Keratinocyte (primary cell): ENCODE measurements around the gene SH3PXD2B. TPM values are rescaled to one million over a fixed set of nuclear protein-coding genes. Genes with fewer than 3 reads are reported as not detected.

Experiments used
- DNase-seq: peaks from one replicate; pipeline ENCODE4 v3.0.0-alpha.2; 2011; ENCODE audit warnings: low read depth, missing footprints, low spot score
- FAIRE-seq: peaks from 2 replicates; lab custom pipeline; 2011; peaks lifted over from hg19 to GRCh38; lab: Jason Lieb, UNC
- H2AFZ ChIP-seq: 2 replicates; pipeline ENCODE4 v1.6.0; 2012; ENCODE audit warnings: low read length, control low read depth, inconsistent platforms; ENCODE audit not compliant: control insufficient read depth
- H3K27ac ChIP-seq: 2 replicates; pipeline ENCODE4 v1.5.1; 2011; ENCODE audit warnings: low read length; ENCODE audit not compliant: control insufficient read depth, insufficient read depth
- H3K27me3 ChIP-seq: 3 replicates; pipeline ENCODE4 v1.6.0; 2011; ENCODE audit warnings: low read length; ENCODE audit not compliant: control insufficient read depth, insufficient read depth; ENCODE audit errors: extremely low read depth
- H3K36me3 ChIP-seq, 2 experiments: 2 replicates in 1 of 2; 3 replicates in 1 of 2; pipeline ENCODE4 v1.5.1; 2011; ENCODE audit warnings: low read length in 2 of 2, mild to moderate bottlenecking in 1 of 2; ENCODE audit not compliant: control insufficient read depth in 2 of 2, insufficient read depth in 2 of 2; ENCODE audit errors: extremely low read depth in 1 of 2
- H3K4me1 ChIP-seq: 3 replicates; pipeline ENCODE4 v1.5.1; 2011; ENCODE audit warnings: low read length; ENCODE audit not compliant: control insufficient read depth, insufficient read depth; ENCODE audit errors: extremely low read depth
- H3K4me2 ChIP-seq: 3 replicates; pipeline ENCODE4 v1.6.0; 2011; ENCODE audit warnings: low read depth, low read length; ENCODE audit not compliant: control insufficient read depth, insufficient read depth; ENCODE audit errors: extremely low read depth
- H3K4me3 ChIP-seq, 3 experiments: fragments of 200-600 bp in 1 of 3; sonication (generic) in 1 of 3; 2 replicates in 2 of 3; 3 replicates in 1 of 3; pipeline ENCODE4 v1.5.1; 2011 to 2016; ENCODE audit warnings: low read length in 3 of 3, mild to moderate bottlenecking in 3 of 3, control low read depth in 2 of 3, inconsistent platforms in 1 of 3, low read depth in 1 of 3, mixed read lengths in 1 of 3, mixed run types in 1 of 3, moderate library complexity in 1 of 3; ENCODE audit not compliant: control insufficient read depth in 2 of 3, insufficient read depth in 2 of 3; ENCODE audit errors: extremely low read depth in 1 of 3
- H3K79me2 ChIP-seq: 2 replicates; pipeline ENCODE4 v1.6.0; 2012; ENCODE audit warnings: low read length; ENCODE audit not compliant: control insufficient read depth, insufficient read depth
- H3K9ac ChIP-seq: 3 replicates; pipeline ENCODE4 v1.6.0; 2011; ENCODE audit warnings: low read length; ENCODE audit not compliant: control insufficient read depth, insufficient read depth; ENCODE audit errors: extremely low read depth
- H3K9me1 ChIP-seq: 3 replicates; pipeline ENCODE4 v1.6.0; 2011; ENCODE audit warnings: low read length; ENCODE audit not compliant: control insufficient read depth, insufficient read depth; ENCODE audit errors: extremely low read depth
- H3K9me3 ChIP-seq: 2 replicates; pipeline ENCODE4 v1.5.1; 2012; ENCODE audit warnings: low read depth, low read length; ENCODE audit not compliant: control insufficient read depth
- H4K20me1 ChIP-seq: 3 replicates; pipeline ENCODE4 v1.6.0; 2011; ENCODE audit warnings: low read length; ENCODE audit not compliant: control insufficient read depth, insufficient read depth; ENCODE audit errors: extremely low read depth
- CTCF ChIP-seq, 3 experiments: IDR thresholded peaks in 1 of 3; conservative IDR thresholded peaks in 1 of 3; optimal IDR thresholded peaks in 1 of 3; 2 replicates in 2 of 3; 3 replicates in 1 of 3; pipeline versions ENCODE3 to v1.5.1; 2011; ENCODE audit warnings: low read length in 3 of 3, mild to moderate bottlenecking in 3 of 3, moderate library complexity in 2 of 3, control low read depth in 1 of 3, inconsistent platforms in 1 of 3; ENCODE audit not compliant: insufficient read depth in 2 of 3; ENCODE audit errors: extremely low read depth in 1 of 3
- EZH2 ChIP-seq: IDR thresholded peaks from one replicate; pipeline ENCODE4 v1.6.1; 2012; ENCODE audit warnings: inconsistent platforms, mild to moderate bottlenecking, low read length, moderate library complexity
- dilution Hi-C: fragments of 300-500 bp; cut with MboI; formaldehyde crosslinking; loops from one replicate; pipeline ENCODE4 v1.7.0; 2020; ENCODE audit warnings: low sequenced_read_pairs; ENCODE audit not compliant: extremely low pct_ligation_motif_present
- polyA plus RNA-seq, 5 experiments: library from polyadenylated mRNA; depleted of rRNA in 3 of 5; stranded (reverse) in 3 of 5; stranded (forward) in 1 of 5; unstranded in 1 of 5; fragments of >200 nt; gene quantifications; 1 replicate in 1 of 5; 2 replicates in 3 of 5; 3 replicates in 1 of 5; pipeline versions ENCODE4 v1.2.1 to v1.2.3, GENCODE V29; 2011 to 2012; ENCODE audit warnings: missing spikeins in 2 of 5, low read depth in 1 of 5, low replicate concordance in 1 of 5

The SH3PXD2B gene
- polyA plus RNA-seq, 1 donor (not counting 4 experiments of a cell fraction or from before 2014, with no cell fraction given), result 17.3 TPM

DNA sequence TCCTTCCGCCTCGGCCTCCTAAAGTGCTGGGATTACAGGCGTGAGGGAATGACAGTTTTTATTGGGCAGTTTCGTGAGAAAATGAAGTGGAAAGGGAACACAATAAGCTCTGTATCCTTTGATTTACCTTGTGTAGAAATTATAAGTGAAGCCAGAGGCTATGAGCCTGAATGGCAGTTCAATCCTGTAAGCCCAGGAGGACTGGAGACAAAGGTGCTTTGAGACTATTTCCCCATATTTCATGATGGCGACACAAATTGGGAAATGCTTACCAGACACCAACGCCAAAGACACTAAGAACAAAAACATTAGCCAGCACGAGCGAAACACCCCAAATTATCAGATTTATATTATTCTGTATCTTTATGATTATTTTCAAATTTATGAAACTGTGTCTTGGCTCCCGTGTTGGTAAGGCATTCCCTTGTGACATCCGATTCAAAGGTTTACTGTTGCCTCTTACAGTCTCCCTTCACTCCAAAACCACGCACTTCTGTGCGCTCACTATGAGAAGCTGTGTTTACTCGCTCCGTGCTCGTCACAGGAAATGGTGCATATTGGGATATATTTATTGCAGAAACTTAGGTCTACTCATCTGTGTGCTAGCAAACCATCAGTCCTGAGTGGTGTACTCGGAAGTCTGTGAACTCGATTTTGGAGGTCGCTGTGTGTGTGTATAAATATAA lies 73.9 kb downstream of the SH3PXD2B start:
- H3K36me3 ChIP-seq, result peaks cover 6 to 19% of the 10 kb centered on the region in 2 experiments

DNA sequence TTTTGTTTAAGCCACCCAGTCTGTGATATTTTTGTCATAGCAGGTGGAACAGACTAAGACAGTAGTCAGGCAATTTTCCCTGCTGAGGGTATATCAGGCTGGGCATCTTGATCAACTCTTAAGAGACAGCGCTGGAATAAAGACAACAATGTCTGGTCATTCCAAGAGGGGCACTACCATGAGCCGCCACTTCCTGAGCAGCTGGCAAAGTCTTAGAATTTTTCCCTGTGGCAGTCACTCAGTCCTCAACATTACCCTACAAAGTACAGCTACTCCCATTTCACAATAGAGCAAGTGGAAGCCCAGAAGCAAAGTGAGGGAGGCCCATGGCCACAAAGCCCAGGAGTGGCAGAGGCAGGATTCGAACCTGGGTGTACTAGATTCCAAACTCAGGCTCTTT lies 74.8 kb downstream of the SH3PXD2B start:
- H3K27me3 ChIP-seq, result no peaks in the 10 kb centered on the region
- H3K79me2 ChIP-seq, result no peaks in the 10 kb centered on the region
- peaks cover 14% of the 10 kb centered on the region for H3K4me1 ChIP-seq
- no peak overlapping the region for H3K4me3 ChIP-seq
- no peaks in the 10 kb centered on the region for H3K9me3 ChIP-seq
- no peak for TF ChIP-seq CTCF (optimal IDR thresholded peaks at IDR 0.05 in 1 of 3, IDR thresholded peaks at IDR 0.05 in 1 of 3, conservative IDR thresholded peaks at IDR 0.05 in 1 of 3; ENCODE audit: extremely low read depth in 1 of 3, insufficient read depth in 2 of 3, low read length in 3 of 3)
- TF ChIP-seq EZH2, result no peak
- H2AFZ ChIP-seq, result no peak overlapping the region
- DNase-seq (no peak), FAIRE-seq (no peak)
- dilution Hi-C loops, result no loop called here
- H3K9ac ChIP-seq, result no peak overlapping the region
- no peak overlapping the region for H3K4me2 ChIP-seq
- peaks cover 6 to 17% of the 10 kb centered on the region in 2 experiments for H3K36me3 ChIP-seq
- H3K9me1 ChIP-seq, result no peaks in the 10 kb centered on the region
- H4K20me1 ChIP-seq, result no peaks in the 10 kb centered on the region
- H3K27ac ChIP-seq, result no peak overlapping the region

More for the DNA sequence above, 73.9 kb downstream of the SH3PXD2B start:
- Histone ChIP-seq H3K9ac (no peak overlapping the region), H3K4me1 (peaks cover 14% of the 10 kb centered on the region), H2AFZ (no peak overlapping the region), H3K9me3 (no peaks in the 10 kb centered on the region), H3K27me3 (no peaks in the 10 kb centered on the region), H3K4me3 (no peak overlapping the region), H4K20me1 (no peaks in the 10 kb centered on the region), H3K27ac (no peak overlapping the region), H3K9me1 (no peaks in the 10 kb centered on the region), H3K4me2 (no peak overlapping the region), H3K79me2 (no peaks in the 10 kb centered on the region)
- TF ChIP-seq CTCF (optimal IDR thresholded peaks at IDR 0.05 in 1 of 3, IDR thresholded peaks at IDR 0.05 in 1 of 3, conservative IDR thresholded peaks at IDR 0.05 in 1 of 3; ENCODE audit: extremely low read depth in 1 of 3, insufficient read depth in 2 of 3, low read length in 3 of 3), result no peak
- TF ChIP-seq EZH2, result no peak
- FAIRE-seq, result no peak
- no peak for DNase-seq
- dilution Hi-C loops, result no loop called here
